H1 (cell line): ENCODE measurements around the gene P4HB. TPM values are rescaled to one million over a fixed set of nuclear protein-coding genes. Genes with fewer than 3 reads are reported as not detected.

Experiments used
- CTCF ChIA-PET: fragments of 300-600 bp; sonication (Branson Sonifier 250); formaldehyde crosslinking; loops from one replicate; lab custom pipeline; 2021; ENCODE audit not compliant: partially characterized antibody; lab: Charles Lee
- POLR2A ChIA-PET: fragments of 300-600 bp; sonication (Branson Sonifier 250); formaldehyde crosslinking; loops from one replicate; lab custom pipeline; 2021; ENCODE audit warnings: inconsistent platforms; ENCODE audit not compliant: partially characterized antibody; lab: Charles Lee
- DNase-seq, 2 experiments: peaks; one replicate each; pipeline versions ENCODE4 v3.0.0 to v3.0.0-alpha.2; 2010 to 2022; ENCODE audit warnings: low spot score in 2 of 2, low read depth in 1 of 2, mixed read lengths in 1 of 2
- FAIRE-seq: peaks from 2 replicates; lab custom pipeline; 2011; peaks lifted over from hg19 to GRCh38; lab: Jason Lieb, UNC
- H2AFZ ChIP-seq: 2 replicates; pipeline ENCODE4 v1.8.1; 2012; ENCODE audit warnings: low read length, inconsistent platforms
- H2AK5ac ChIP-seq: 2 replicates; pipeline ENCODE4 v1.6.1; 2013; ENCODE audit warnings: low read depth, low read length
- H2BK120ac ChIP-seq: replicated peaks from 2 replicates; pipeline ENCODE3; 2013; ENCODE audit warnings: low read depth, low read length, inconsistent platforms
- H2BK12ac ChIP-seq: 2 replicates; pipeline ENCODE4 v1.6.1; 2013; ENCODE audit warnings: low read depth, low read length
- H2BK15ac ChIP-seq: 2 replicates; pipeline ENCODE4 v1.6.1; 2013; ENCODE audit warnings: low read length
- H2BK20ac ChIP-seq: 2 replicates; pipeline ENCODE4 v1.6.1; 2013; ENCODE audit warnings: low read length
- H2BK5ac ChIP-seq: 2 replicates; pipeline ENCODE4 v1.6.1; 2013; ENCODE audit warnings: low read depth, low read length
- H3K14ac ChIP-seq: 2 replicates; pipeline ENCODE4 v1.6.1; 2013; ENCODE audit warnings: inconsistent platforms; ENCODE audit not compliant: insufficient read length
- H3K18ac ChIP-seq: 2 replicates; pipeline ENCODE4 v1.6.1; 2013; ENCODE audit warnings: low read length; ENCODE audit errors: extremely low read depth
- H3K23ac ChIP-seq: 2 replicates; pipeline ENCODE4 v1.6.1; 2013; ENCODE audit warnings: inconsistent platforms; ENCODE audit not compliant: insufficient read length
- H3K23me2 ChIP-seq: 2 replicates; pipeline ENCODE4 v1.6.1; 2013; ENCODE audit warnings: low read depth, low read length
- H3K27ac ChIP-seq: 2 replicates; pipeline ENCODE4 v1.6.1; 2011; ENCODE audit warnings: low read depth, low read length, inconsistent platforms
- H3K27me3 ChIP-seq, 4 experiments: replicated peaks in 1 of 4; 1 replicate in 1 of 4; 2 replicates in 3 of 4; pipeline versions ENCODE4 v1.6.1 to v1.8.1; 2011 to 2013; ENCODE audit warnings: low read length in 3 of 4, mild to moderate bottlenecking in 3 of 4, inconsistent platforms in 2 of 4, mixed read lengths in 2 of 4, moderate library complexity in 1 of 4; ENCODE audit not compliant: control insufficient read depth in 3 of 4, insufficient read depth in 3 of 4; ENCODE audit errors: extremely low read depth in 1 of 4
- H3K36me3 ChIP-seq, 4 experiments: 2 replicates each; pipeline versions ENCODE4 v1.6.1 to v1.8.1; 2011 to 2013; ENCODE audit warnings: mild to moderate bottlenecking in 4 of 4, low read length in 3 of 4, moderate library complexity in 2 of 4, control low read depth in 1 of 4, inconsistent platforms in 1 of 4; ENCODE audit not compliant: insufficient read depth in 4 of 4, control insufficient read depth in 2 of 4
- H3K4ac ChIP-seq: replicated peaks from 2 replicates; pipeline ENCODE3; 2013; ENCODE audit warnings: low read length, low read depth, mixed read lengths, inconsistent platforms; ENCODE audit not compliant: insufficient read length
- H3K4me1 ChIP-seq, 4 experiments: replicated peaks in 1 of 4; 1 replicate in 1 of 4; 2 replicates in 3 of 4; pipeline versions ENCODE4 v1.6.1 to v1.8.1; 2011 to 2013; ENCODE audit warnings: low read length in 3 of 4, inconsistent platforms in 2 of 4, mixed read lengths in 1 of 4; ENCODE audit not compliant: insufficient read depth in 4 of 4, control insufficient read depth in 3 of 4
- H3K4me2 ChIP-seq, 2 experiments: 2 replicates each; pipeline versions ENCODE4 v1.6.1 to v1.8.1; 2011 to 2013; ENCODE audit warnings: low read depth in 2 of 2, low read length in 2 of 2, control low read depth in 1 of 2, inconsistent platforms in 1 of 2, mild to moderate bottlenecking in 1 of 2; ENCODE audit not compliant: insufficient read depth in 1 of 2
- H3K4me3 ChIP-seq, 4 experiments: fragments of 200-600, 300-600 bp in 1 of 4; sonication (generic), shearing (Covaris generic), sonication (Bioruptor Twin) in 1 of 4; 2 replicates each; pipeline versions ENCODE4 v1.5.1 to v1.8.1; 2011 to 2016; ENCODE audit warnings: low read length in 4 of 4, low read depth in 3 of 4, control low read depth in 2 of 4, inconsistent platforms in 2 of 4, mild to moderate bottlenecking in 2 of 4, mixed read lengths in 1 of 4, moderate library complexity in 1 of 4; ENCODE audit not compliant: insufficient read depth in 2 of 4; ENCODE audit errors: extremely low read depth in 1 of 4
- H3K56ac ChIP-seq: replicated peaks from 2 replicates; pipeline ENCODE3; 2013; ENCODE audit warnings: low read depth, mild to moderate bottlenecking, mixed read lengths, low read length, inconsistent platforms; ENCODE audit not compliant: insufficient read length
- H3K79me1 ChIP-seq: 2 replicates; pipeline ENCODE4 v1.6.1; 2013; ENCODE audit warnings: low read depth, low read length, control low read depth
- H3K79me2 ChIP-seq, 2 experiments: 2 replicates each; pipeline versions ENCODE4 v1.6.1 to v1.8.1; 2012 to 2013; ENCODE audit warnings: low read length in 2 of 2, mild to moderate bottlenecking in 2 of 2, inconsistent platforms in 1 of 2; ENCODE audit not compliant: insufficient read depth in 2 of 2, control insufficient read depth in 1 of 2
- H3K9ac ChIP-seq, 4 experiments: replicated peaks in 1 of 4; 1 replicate in 1 of 4; 2 replicates in 3 of 4; pipeline versions ENCODE4 v1.6.1 to v1.8.1; 2011 to 2013; ENCODE audit warnings: low read depth in 3 of 4, low read length in 3 of 4, control low read depth in 2 of 4, mild to moderate bottlenecking in 2 of 4, moderate library complexity in 2 of 4, inconsistent platforms in 1 of 4; ENCODE audit errors: extremely low read depth in 1 of 4
- H3K9me3 ChIP-seq, 2 experiments: 2 replicates each; pipeline versions ENCODE4 v1.6.1 to v1.8.1; 2012 to 2013; ENCODE audit warnings: mild to moderate bottlenecking in 2 of 2, moderate library complexity in 2 of 2, control low read depth in 1 of 2, inconsistent platforms in 1 of 2, low read depth in 1 of 2, low read length in 1 of 2, mixed read lengths in 1 of 2; ENCODE audit not compliant: insufficient read depth in 2 of 2
- H4K20me1 ChIP-seq, 2 experiments: replicated peaks in 1 of 2; 2 replicates each; pipeline versions ENCODE3 to v1.8.1; 2011 to 2013; ENCODE audit warnings: inconsistent platforms in 2 of 2, low read length in 2 of 2, mild to moderate bottlenecking in 1 of 2; ENCODE audit not compliant: insufficient read depth in 2 of 2, control insufficient read depth in 1 of 2
- H4K5ac ChIP-seq: 2 replicates; pipeline ENCODE4 v1.6.1; 2013; ENCODE audit warnings: low read length, low read depth, mixed read lengths, inconsistent platforms; ENCODE audit not compliant: insufficient read length
- H4K8ac ChIP-seq: 2 replicates; pipeline ENCODE4 v1.8.0; 2013; ENCODE audit warnings: mild to moderate bottlenecking, moderate library complexity, low read length, inconsistent platforms; ENCODE audit not compliant: insufficient read depth; ENCODE audit errors: extremely low read depth
- H4K91ac ChIP-seq: replicated peaks from 2 replicates; pipeline ENCODE3; 2013; ENCODE audit warnings: low read length, mixed read lengths, inconsistent platforms; ENCODE audit not compliant: insufficient read length
- BRCA1 ChIP-seq: IDR thresholded peaks from 2 replicates; pipeline ENCODE4 v1.6.1; 2012; ENCODE audit warnings: low read depth, low read length, improper control_type of control experiment
- CEBPB ChIP-seq: IDR thresholded peaks from 2 replicates; pipeline ENCODE4 v1.6.1; 2012; ENCODE audit warnings: low read depth, low read length
- EGR1 ChIP-seq: IDR thresholded peaks from 2 replicates; pipeline ENCODE4 v1.6.1; 2011; ENCODE audit warnings: low read depth, low read length, borderline replicate concordance
- EZH2 ChIP-seq: fragments of 200-600 bp; sonication (generic); IDR thresholded peaks from 2 replicates; pipeline ENCODE4 v1.7.1; 2012; ENCODE audit warnings: low read depth, mild to moderate bottlenecking, moderate library complexity, low read length, inconsistent platforms; ENCODE audit not compliant: severe bottlenecking
- FOSL1 ChIP-seq: IDR thresholded peaks from 2 replicates; pipeline ENCODE4 v1.6.1; 2011; ENCODE audit warnings: mild to moderate bottlenecking, low read depth, low read length, moderate library complexity; ENCODE audit not compliant: insufficient read depth
- JUND ChIP-seq: IDR thresholded peaks from 2 replicates; pipeline ENCODE4 v1.6.1; 2011; ENCODE audit warnings: mild to moderate bottlenecking, improper control_type of control experiment, low read length
- MAX ChIP-seq: IDR thresholded peaks from 2 replicates; pipeline ENCODE4 v1.6.1; 2012; ENCODE audit warnings: inconsistent platforms
- POU5F1 ChIP-seq: IDR thresholded peaks from 2 replicates; pipeline ENCODE4 v1.6.1; 2011; ENCODE audit warnings: low read depth, mild to moderate bottlenecking, low read length, moderate library complexity
- RNF2 ChIP-seq: fragments of 200-900, 300-1000 bp; sonication (generic); IDR thresholded peaks from 2 replicates; pipeline ENCODE4 v1.7.1; 2016; ENCODE audit warnings: borderline replicate concordance, low read depth, mild to moderate bottlenecking, antibody characterized with exemption, low read length; ENCODE audit not compliant: poor library complexity, severe bottlenecking; ENCODE audit errors: missing control alignments
- SRF ChIP-seq: IDR thresholded peaks from 2 replicates; pipeline ENCODE4 v1.6.1; 2011; ENCODE audit warnings: mild to moderate bottlenecking, low read depth, low read length, moderate library complexity
- SUZ12 ChIP-seq: fragments of 200-600 bp; sonication (generic); IDR thresholded peaks from 2 replicates; pipeline ENCODE4 v1.6.1; 2012; ENCODE audit warnings: mild to moderate bottlenecking, inconsistent platforms, low read length, moderate library complexity, mixed read lengths
- USF2 ChIP-seq: IDR thresholded peaks from 2 replicates; pipeline ENCODE4 v1.6.1; 2011; ENCODE audit warnings: low read length, improper control_type of control experiment
- WGBS, 2 experiments: shearing (Covaris generic) in 1 of 2; methylation state at CpG; one replicate each; pipeline versions ENCODE4 v1.1.6 to v1.1.7; 2013 to 2015; ENCODE audit warnings: low lambda C conversion rate in 2 of 2, mixed read lengths in 2 of 2, inconsistent platforms in 1 of 2, low coverage in 1 of 2, missing lambda C conversion rate in 1 of 2; ENCODE audit not compliant: insufficient replicate concordance in 2 of 2, insufficient coverage in 1 of 2, insufficient read length in 1 of 2; ENCODE audit errors: extremely low coverage in 1 of 2, missing lambda C conversion rate in 1 of 2; 5-methylcytosine and 5-hydroxymethylcytosine counted together
- polyA plus RNA-seq, 7 experiments: library from polyadenylated mRNA; depleted of rRNA in 3 of 7; stranded (reverse) in 5 of 7; unstranded in 2 of 7; fragments of >200 nt in 5 of 7; fragments of 200-250 nt in 2 of 7; gene quantifications; 1 replicate in 5 of 7; 2 replicates in 1 of 7; 4 replicates in 1 of 7; pipeline versions ENCODE4 v1.2.1 to v1.2.3, GENCODE V29; 2011 to 2013; ENCODE audit warnings: missing spikeins in 2 of 7, mixed read lengths in 2 of 7
- total RNA-seq: library from RNA; stranded (reverse); fragmentation: NEBNext Ultra II Directional; extraction: Animal tissue kit (Norgen Biotek cat#: 25700); gene quantifications from 2 replicates; pipeline ENCODE4 v1.2.1, GENCODE V29; 2021

The P4HB gene
- total and polyA plus RNA-seq, 2 of the 8 experiments (the other 6 are each of a cell fraction or from before 2014, with no cell fraction given) = 41.4 to 379 TPM

DNA sequence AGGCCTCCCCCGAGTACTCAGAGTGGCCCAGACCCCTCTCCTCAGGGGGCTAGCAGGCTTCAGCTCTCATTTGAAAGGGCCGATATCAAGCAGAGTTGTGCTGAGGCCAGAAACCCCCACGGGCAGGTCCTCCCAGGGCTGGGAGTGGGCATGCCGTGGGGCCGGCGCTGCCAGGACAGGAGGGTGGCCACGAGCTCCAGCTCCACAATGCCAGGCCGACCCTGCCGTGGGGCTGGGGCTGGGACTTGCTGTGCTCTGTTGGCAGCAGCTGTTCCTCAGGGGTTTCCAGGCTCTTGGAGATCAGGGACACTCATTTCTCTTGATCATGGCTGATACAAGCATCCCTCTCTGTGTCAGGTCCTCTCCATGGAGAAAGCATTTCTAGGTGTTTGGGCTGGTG is 38.5 kb upstream of the P4HB start:
- H3K4ac ChIP-seq = no peak overlapping the region
- H3K9me3 ChIP-seq = no peaks in the 10 kb centered on the region
- no peak overlapping the region for H3K4me2 ChIP-seq
- H3K23ac ChIP-seq = no peak overlapping the region
- H2AK5ac ChIP-seq = no peak overlapping the region
- H3K27me3 ChIP-seq = peaks cover 0 to 22% (median 14%) of the 10 kb centered on the region in 4 experiments; a peak in 5 of 7 replicates
- H3K56ac ChIP-seq = no peak overlapping the region
- H3K18ac ChIP-seq = no peak overlapping the region
- no peak overlapping the region for H2BK20ac ChIP-seq
- H3K14ac ChIP-seq = no peak overlapping the region
- H3K9ac ChIP-seq = no peak overlapping the region
- no peak for DNase-seq
- peaks cover 6% of the 10 kb centered on the region; the same call in 1 of the 2 replicates for H3K23me2 ChIP-seq
- no peak overlapping the region for H4K5ac ChIP-seq
- peaks cover 3% of the 10 kb centered on the region; the same call in 1 of the 2 replicates for H3K79me1 ChIP-seq
- H3K79me2 ChIP-seq = no peaks in the 10 kb centered on the region; a peak in 1 of 4 replicates
- WGBS, 2 experiments = 90% methylated on average over 9 of the region's 9 CpGs; no CpG with 5 or more reads in 1 of the 2 experiments
- H2BK12ac ChIP-seq = no peak overlapping the region
- ChIA-PET CTCF (interaction anchor here (0.8 kb wide), 1 partner anchor 29 kb away, joined by 3 read pairs; no protein-coding TSS in a partner anchor), POLR2A (interaction anchor here (1.0 to 1.6 kb wide), 4 partner anchors 14 to 32 kb away, joined by 4 to 7 read pairs (median 5); no protein-coding TSS in a partner anchor)
- H2BK5ac ChIP-seq = no peak overlapping the region
- no peak overlapping the region for H3K4me3 ChIP-seq
- peaks cover 0 to 8% (median 2%) of the 10 kb centered on the region in 4 experiments; a peak in 3 of 7 replicates for H3K4me1 ChIP-seq
- H3K36me3 ChIP-seq = peaks cover 3 to 29% (median 17%) of the 10 kb centered on the region in 4 experiments; a peak in 7 of 8 replicates
- peaks cover 2 to 14% of the 10 kb centered on the region in 2 experiments for H4K20me1 ChIP-seq
- FAIRE-seq = no peak
- no peak overlapping the region for H2BK120ac ChIP-seq
- no peak overlapping the region for H2BK15ac ChIP-seq
- H4K8ac ChIP-seq = no peak overlapping the region
- H3K27ac ChIP-seq = no peak overlapping the region
- no peak overlapping the region for H4K91ac ChIP-seq
- H2AFZ ChIP-seq = no peak overlapping the region
- TF ChIP-seq FOSL1 (no peak), EZH2 (no peak), EGR1 (no peak), JUND (no peak), RNF2 (no peak), MAX (no peak), POU5F1 (no peak), BRCA1 (no peak), SUZ12 (no peak), CEBPB (no peak), SRF (no peak), USF2 (no peak)
